HPDE6-E6E7 (cell line): ENCODE results near the gene FRS3.
"Not testable (repeated sequence)": the region's sequence is repeated elsewhere in the genome, so short reads cannot be mapped to it uniquely, and the experiment has no call there.

Experiments
- DNase-seq: peaks from one replicate; pipeline ENCODE4 v3.0.0; 2011; ENCODE audit warnings: missing footprints; ENCODE audit errors: extremely low spot score

Gene FRS3

GRCh38 chr6:41768545-41769308 is 11.0 kb downstream of the FRS3 start:
- DNase-seq, result no peak

- DNase-seq, result peak; percentile 85
Observed at GRCh38 chr6:41767112-41767833, 12.4 kb downstream of the FRS3 start.

GRCh38 chr6:41766043-41766664 is 13.5 kb downstream of the FRS3 start:
- DNase-seq, result not testable (repeated sequence)

GRCh38 chr6:41763470-41763869 is 16.2 kb downstream of the FRS3 start:
- no peak for DNase-seq

- no peak for DNase-seq
Observed at GRCh38 chr6:41759905-41760579, 19.7 kb downstream of the FRS3 start.

GRCh38 chr6:41759106-41759904 is 20.4 kb downstream of the FRS3 start:
- DNase-seq, result no peak

GRCh38 chr6:41758641-41759035 is 21.1 kb downstream of the FRS3 start:
- no peak for DNase-seq

- DNase-seq, result no peak
Observed at GRCh38 chr6:41757931-41758640, 21.6 kb downstream of the FRS3 start.

GRCh38 chr6:41757271-41757670 is 22.4 kb downstream of the FRS3 start:
- no peak for DNase-seq

GRCh38 chr6:41756354-41756753 is 23.3 kb downstream of the FRS3 start:
- DNase-seq, result no peak

- DNase-seq, result no peak
Observed at GRCh38 chr6:41755895-41756294, 23.8 kb downstream of the FRS3 start.

- no peak for DNase-seq
Observed at GRCh38 chr6:41750374-41750773, 29.3 kb downstream of the FRS3 start.

GRCh38 chr6:41748542-41748941 is 31.2 kb downstream of the FRS3 start:
- DNase-seq, result no peak

- DNase-seq, result no peak
Observed at GRCh38 chr6:41748102-41748477, 31.6 kb downstream of the FRS3 start.

GRCh38 chr6:41747256-41748101 is 32.2 kb downstream of the FRS3 start, which contains the start of gene PGC:
Gene PGC (minus strand): TSS chr6:41747397. CDS start chr6:41747334, 63 bp downstream.
- no peak for DNase-seq

- no peak for DNase-seq
Observed at GRCh38 chr6:41746107-41746506, 33.6 kb downstream of the FRS3 start.

GRCh38 chr6:41744236-41744787 is 35.4 kb downstream of the FRS3 start:
- no peak for DNase-seq

GRCh38 chr6:41743406-41744235 is 36.1 kb downstream of the FRS3 start:
- DNase-seq, result no peak
